Duodenal mucosa (tissue), 2 donors: Measurements from ENCODE around the gene RINL.

Experiments
- H3K27ac ChIP-seq: one replicate; pipeline ENCODE4 v1.7.0; 2013; ENCODE audit warnings: low read depth, low read length
- H3K27me3 ChIP-seq, 2 donors: one replicate each; pipeline ENCODE4 v1.7.0; 2013; ENCODE audit warnings: low read length in 2 of 2, control low read depth in 1 of 2; ENCODE audit not compliant: insufficient read depth in 2 of 2, control insufficient read depth in 1 of 2
- H3K36me3 ChIP-seq, 2 donors: one replicate each; pipeline ENCODE4 v1.7.0; 2013; ENCODE audit warnings: low read length in 2 of 2, control low read depth in 1 of 2; ENCODE audit not compliant: insufficient read depth in 2 of 2, control insufficient read depth in 1 of 2
- H3K4me1 ChIP-seq, 2 donors: one replicate each; pipeline ENCODE4 v1.7.0; 2013; ENCODE audit warnings: low read length in 2 of 2, control low read depth in 1 of 2; ENCODE audit not compliant: insufficient read depth in 2 of 2, control insufficient read depth in 1 of 2
- H3K4me3 ChIP-seq, 2 donors: one replicate each; pipeline ENCODE4 v1.7.0; 2013; ENCODE audit warnings: low read length in 2 of 2, low read depth in 1 of 2
- H3K9ac ChIP-seq, 2 donors: one replicate each; pipeline ENCODE4 v1.7.0; 2013; ENCODE audit warnings: low read length in 2 of 2, low read depth in 1 of 2
- H3K9me3 ChIP-seq, 2 donors: one replicate each; pipeline ENCODE4 v1.7.0; 2013; ENCODE audit warnings: low read length in 2 of 2, control low read depth in 1 of 2; ENCODE audit not compliant: control insufficient read depth in 1 of 2

Gene RINL

GRCh38 chr19:38915329-38916321 is 37.5 kb upstream of the RINL start:
- Histone ChIP-seq H3K27ac (no peak overlapping the region), H3K4me3 (no peak overlapping the region), H3K9ac (no peak overlapping the region), H3K4me1 (peaks cover 7% of the 10 kb centered on the region in 2 donors), H3K27me3 (no peaks in the 10 kb centered on the region), H3K9me3 (no peaks in the 10 kb centered on the region), H3K36me3 (peaks cover 0 to 4% of the 10 kb centered on the region in 2 donors)

DNA sequence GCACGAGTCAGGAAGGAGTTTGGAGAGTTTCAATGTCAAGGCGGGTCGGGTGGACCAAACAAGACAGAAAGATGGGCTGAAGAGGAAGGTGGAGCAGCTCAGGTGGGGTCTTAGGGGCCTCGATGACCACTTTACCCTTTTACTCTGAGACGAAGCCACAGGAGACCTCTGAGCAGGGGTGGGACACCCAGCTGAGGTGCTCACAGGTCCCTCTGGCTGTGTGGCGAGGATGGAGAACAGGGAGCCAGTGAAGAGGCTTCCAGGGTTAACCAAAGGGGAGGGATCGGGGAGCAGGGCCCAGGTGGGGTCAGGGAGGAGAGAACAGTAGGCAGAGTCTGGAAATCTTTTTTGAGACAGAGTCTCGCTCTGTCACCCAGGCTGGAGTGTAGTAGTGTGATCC is 35.9 kb upstream of the RINL start:
- no peak overlapping the region for H3K27ac ChIP-seq
- H3K9ac ChIP-seq: no peak overlapping the region
- H3K4me1 ChIP-seq: peaks cover 7% of the 10 kb centered on the region in 2 donors
- H3K9me3 ChIP-seq: no peaks in the 10 kb centered on the region
- no peak overlapping the region for H3K4me3 ChIP-seq
- H3K36me3 ChIP-seq: peaks cover 0 to 4% of the 10 kb centered on the region in 2 donors
- H3K27me3 ChIP-seq: no peaks in the 10 kb centered on the region

GRCh38 chr19:38912600-38913514 is 34.8 kb upstream of the RINL start:
- H3K9ac ChIP-seq: no peak overlapping the region
- H3K36me3 ChIP-seq: peaks cover 0 to 8% of the 10 kb centered on the region in 2 donors
- peaks cover 2% of the 10 kb centered on the region in 2 donors for H3K4me1 ChIP-seq
- no peak overlapping the region for H3K4me3 ChIP-seq
- no peaks in the 10 kb centered on the region for H3K9me3 ChIP-seq
- H3K27ac ChIP-seq: no peak overlapping the region
- H3K27me3 ChIP-seq: no peaks in the 10 kb centered on the region

DNA sequence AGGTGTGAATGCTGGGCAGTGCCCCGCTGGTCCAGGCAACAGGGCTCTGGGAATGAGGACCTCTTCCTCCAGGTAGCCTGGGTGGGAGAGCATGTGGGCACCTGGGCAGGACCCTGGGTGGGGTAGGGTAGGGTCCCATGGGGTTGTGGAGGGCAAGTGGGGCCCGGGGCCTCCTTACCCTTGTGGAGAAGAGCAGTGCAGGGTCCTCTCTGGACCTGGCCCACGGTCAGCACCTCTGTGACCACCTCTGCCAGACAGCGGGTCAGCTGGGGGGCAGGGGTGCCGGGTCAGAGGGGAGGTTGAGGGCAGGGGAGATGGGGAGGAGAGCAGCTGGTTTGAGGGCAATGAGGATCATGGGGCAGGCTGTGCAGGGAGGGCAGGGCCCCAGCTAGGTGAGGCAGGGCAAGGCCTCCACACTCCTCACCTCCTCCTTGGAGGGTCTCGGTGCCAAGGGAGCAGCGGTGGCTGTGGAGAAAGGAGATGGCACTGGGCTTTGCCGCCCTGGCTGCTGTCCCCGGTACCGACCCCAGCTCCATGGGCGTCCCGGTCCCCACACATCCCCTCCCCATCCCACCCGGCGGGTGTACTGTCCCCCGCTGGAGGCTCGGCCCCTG is 33.4 kb upstream of the RINL start:
- H3K4me3 ChIP-seq: no peak overlapping the region
- no peaks in the 10 kb centered on the region for H3K9me3 ChIP-seq
- H3K36me3 ChIP-seq: peaks cover 2 to 21% of the 10 kb centered on the region in 2 donors
- no peak overlapping the region for H3K9ac ChIP-seq
- no peak overlapping the region for H3K27ac ChIP-seq
- H3K4me1 ChIP-seq: no peaks in the 10 kb centered on the region
- no peaks in the 10 kb centered on the region for H3K27me3 ChIP-seq

GRCh38 chr19:38910488-38910887 is 32.4 kb upstream of the RINL start:
- no peak overlapping the region for H3K9ac ChIP-seq
- H3K36me3 ChIP-seq: peaks cover 2 to 26% of the 10 kb centered on the region in 2 donors
- no peaks in the 10 kb centered on the region for H3K4me1 ChIP-seq
- no peaks in the 10 kb centered on the region for H3K9me3 ChIP-seq
- no peak overlapping the region for H3K27ac ChIP-seq
- H3K4me3 ChIP-seq: no peak overlapping the region
- no peaks in the 10 kb centered on the region for H3K27me3 ChIP-seq

DNA sequence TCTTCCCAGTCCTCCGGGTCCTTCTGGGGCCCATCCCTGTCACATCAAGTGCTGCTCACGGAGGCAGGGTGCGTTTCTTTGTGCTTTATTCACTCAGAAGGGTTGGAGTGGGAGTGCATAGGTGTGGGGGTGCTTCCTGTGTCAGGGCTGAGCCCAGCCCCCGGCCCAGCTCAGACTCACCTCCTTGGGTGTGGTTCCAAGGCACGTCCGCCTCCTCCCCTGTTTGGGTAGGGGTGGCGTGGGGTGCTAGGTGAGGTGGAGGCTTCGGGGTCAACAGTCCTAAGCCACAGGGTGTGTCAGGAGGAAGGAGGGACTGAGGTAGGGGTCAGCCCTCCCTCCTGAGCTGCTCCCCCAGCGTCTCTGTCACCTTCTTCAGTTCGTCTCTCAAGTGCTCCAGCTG is 30.8 kb upstream of the RINL start:
- no peaks in the 10 kb centered on the region for H3K9me3 ChIP-seq
- H3K9ac ChIP-seq: no peak overlapping the region
- peaks cover 2 to 39% of the 10 kb centered on the region in 2 donors for H3K36me3 ChIP-seq
- H3K27ac ChIP-seq: no peak overlapping the region
- no peaks in the 10 kb centered on the region for H3K27me3 ChIP-seq
- no peak overlapping the region for H3K4me3 ChIP-seq
- no peaks in the 10 kb centered on the region for H3K4me1 ChIP-seq

- Histone ChIP-seq H3K27ac (no peak overlapping the region), H3K9me3 (no peaks in the 10 kb centered on the region), H3K9ac (no peak overlapping the region), H3K4me3 (no peak overlapping the region), H3K4me1 (no peaks in the 10 kb centered on the region), H3K27me3 (no peaks in the 10 kb centered on the region), H3K36me3 (peaks cover 2 to 39% of the 10 kb centered on the region in 2 donors)
Observed at GRCh38 chr19:38907670-38908069, 29.6 kb upstream of the RINL start.

GRCh38 chr19:38907227-38907626 is 29.2 kb upstream of the RINL start:
- peaks cover 2 to 39% of the 10 kb centered on the region in 2 donors for H3K36me3 ChIP-seq

DNA sequence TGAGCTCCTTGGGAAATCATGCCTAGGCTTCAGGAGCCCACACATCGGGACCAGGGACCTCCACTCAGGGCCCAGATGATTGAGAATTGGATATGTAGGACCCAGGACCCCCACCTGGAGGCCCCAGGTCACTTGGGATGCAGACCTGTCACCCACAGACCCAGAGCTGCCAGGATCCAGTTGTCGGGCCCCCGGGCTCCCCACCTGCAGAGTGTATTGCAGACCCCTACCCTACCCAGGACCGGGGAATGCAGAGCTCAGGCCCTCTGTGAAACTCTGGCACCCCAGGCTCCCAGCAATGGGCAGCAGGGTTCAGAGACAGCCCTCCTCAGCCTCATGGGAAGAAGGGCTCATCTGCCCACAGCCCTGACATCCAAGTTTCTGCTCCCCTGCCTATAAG is 27.5 kb upstream of the RINL start:
- H3K27me3 ChIP-seq: no peaks in the 10 kb centered on the region
- H3K4me1 ChIP-seq: peaks cover 4% of the 10 kb centered on the region in 2 donors
- no peak overlapping the region for H3K9ac ChIP-seq

More at GRCh38 chr19:38907227-38907626, 29.2 kb upstream of the RINL start:
- Histone ChIP-seq H3K9me3 (no peaks in the 10 kb centered on the region), H3K9ac (no peak overlapping the region), H3K27ac (no peak overlapping the region), H3K4me3 (no peak overlapping the region), H3K4me1 (no peaks in the 10 kb centered on the region), H3K27me3 (no peaks in the 10 kb centered on the region)

More for the DNA sequence above, 27.5 kb upstream of the RINL start:
- H3K36me3 ChIP-seq: peaks cover 2 to 39% of the 10 kb centered on the region in 2 donors
- no peak overlapping the region for H3K4me3 ChIP-seq
- no peak overlapping the region for H3K27ac ChIP-seq
- H3K9me3 ChIP-seq: no peaks in the 10 kb centered on the region
